ENCODE results near the gene CCN5.

GRCh38 chr20:44720997-44721784 lies 6.0 kb downstream of the CCN5 start:
- no peak for TF ChIP-seq CTCF (conservative IDR thresholded peaks at IDR 0.05; ENCODE audit: low read length)
- no peak for TF ChIP-seq EZH2phosphoT487 (IDR thresholded peaks at IDR 0.05; ENCODE audit: borderline replicate concordance)
